ENCODE results near the gene MAP2K6.

- TF ChIP-seq CTCF (IDR thresholded peaks at IDR 0.05) (no peak), POLR2A (IDR thresholded peaks at IDR 0.05) (no peak)
Observed at GRCh38 chr17:69450918-69451317, 36.4 kb downstream of the MAP2K6 start.
